ENCODE measurements around the gene SDK2.
A peak's percentile ranks its signal among the peaks of the same experiment; 100 is the strongest.

Gene SDK2, protein sequence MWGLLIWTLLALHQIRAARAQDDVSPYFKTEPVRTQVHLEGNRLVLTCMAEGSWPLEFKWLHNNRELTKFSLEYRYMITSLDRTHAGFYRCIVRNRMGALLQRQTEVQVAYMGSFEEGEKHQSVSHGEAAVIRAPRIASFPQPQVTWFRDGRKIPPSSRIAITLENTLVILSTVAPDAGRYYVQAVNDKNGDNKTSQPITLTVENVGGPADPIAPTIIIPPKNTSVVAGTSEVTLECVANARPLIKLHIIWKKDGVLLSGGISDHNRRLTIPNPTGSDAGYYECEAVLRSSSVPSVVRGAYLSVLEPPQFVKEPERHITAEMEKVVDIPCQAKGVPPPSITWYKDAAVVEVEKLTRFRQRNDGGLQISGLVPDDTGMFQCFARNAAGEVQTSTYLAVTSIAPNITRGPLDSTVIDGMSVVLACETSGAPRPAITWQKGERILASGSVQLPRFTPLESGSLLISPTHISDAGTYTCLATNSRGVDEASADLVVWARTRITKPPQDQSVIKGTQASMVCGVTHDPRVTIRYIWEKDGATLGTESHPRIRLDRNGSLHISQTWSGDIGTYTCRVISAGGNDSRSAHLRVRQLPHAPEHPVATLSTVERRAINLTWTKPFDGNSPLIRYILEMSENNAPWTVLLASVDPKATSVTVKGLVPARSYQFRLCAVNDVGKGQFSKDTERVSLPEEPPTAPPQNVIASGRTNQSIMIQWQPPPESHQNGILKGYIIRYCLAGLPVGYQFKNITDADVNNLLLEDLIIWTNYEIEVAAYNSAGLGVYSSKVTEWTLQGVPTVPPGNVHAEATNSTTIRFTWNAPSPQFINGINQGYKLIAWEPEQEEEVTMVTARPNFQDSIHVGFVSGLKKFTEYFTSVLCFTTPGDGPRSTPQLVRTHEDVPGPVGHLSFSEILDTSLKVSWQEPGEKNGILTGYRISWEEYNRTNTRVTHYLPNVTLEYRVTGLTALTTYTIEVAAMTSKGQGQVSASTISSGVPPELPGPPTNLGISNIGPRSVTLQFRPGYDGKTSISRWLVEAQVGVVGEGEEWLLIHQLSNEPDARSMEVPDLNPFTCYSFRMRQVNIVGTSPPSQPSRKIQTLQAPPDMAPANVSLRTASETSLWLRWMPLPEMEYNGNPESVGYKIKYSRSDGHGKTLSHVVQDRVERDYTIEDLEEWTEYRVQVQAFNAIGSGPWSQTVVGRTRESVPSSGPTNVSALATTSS (N-terminal part only)

DNA sequence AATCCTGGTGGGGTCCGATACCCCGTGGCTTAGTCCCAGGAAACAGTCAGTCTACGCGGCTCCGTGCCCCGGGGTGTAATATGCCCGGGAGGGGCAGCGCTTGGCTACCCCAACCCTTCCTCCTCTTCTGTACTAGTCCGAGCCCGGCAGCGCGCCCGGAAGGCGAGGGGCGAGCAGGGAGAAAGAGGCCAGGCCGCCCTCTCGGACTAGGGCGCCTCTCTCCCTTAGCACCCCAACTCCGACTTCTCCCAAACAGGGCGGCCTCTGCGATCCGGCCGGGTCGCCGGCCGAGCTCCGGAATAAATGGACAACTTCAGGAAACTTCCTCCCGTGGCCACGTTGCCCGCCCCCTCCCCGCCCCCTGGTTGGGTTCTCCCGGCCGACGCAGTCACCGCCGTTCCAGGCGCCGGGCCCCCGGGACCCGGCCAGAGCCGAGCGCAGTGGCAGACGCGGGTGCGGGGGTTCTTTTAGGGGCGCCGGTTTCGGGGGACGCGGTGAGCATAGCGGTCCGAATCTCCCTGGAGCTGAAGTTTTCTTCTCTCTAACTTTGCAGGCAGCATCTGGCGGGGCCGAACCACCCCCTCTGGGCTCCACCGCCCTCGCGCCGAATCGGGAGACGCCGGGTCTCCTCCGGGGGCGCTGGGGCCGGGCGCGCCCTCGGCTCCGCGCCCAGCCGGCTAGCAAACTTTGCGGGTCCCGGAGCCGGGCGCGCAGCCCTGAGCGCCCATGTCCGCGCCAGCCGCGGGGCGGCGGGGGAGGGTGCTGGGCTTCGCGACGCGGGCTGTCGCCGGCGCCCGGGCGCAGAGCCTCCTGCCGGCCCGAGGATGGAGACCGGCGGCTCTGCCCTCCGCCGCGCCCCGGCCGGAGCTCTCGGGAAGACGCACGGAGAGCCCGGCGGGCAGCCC lies at the start of gene SDK2:
Gene SDK2 (minus strand): TSS at position 301 of the 905 bp plus-strand sequence. CDS start 357 bp downstream, outside the sequence.
- DNase-seq = peak; percentile 15

DNA sequence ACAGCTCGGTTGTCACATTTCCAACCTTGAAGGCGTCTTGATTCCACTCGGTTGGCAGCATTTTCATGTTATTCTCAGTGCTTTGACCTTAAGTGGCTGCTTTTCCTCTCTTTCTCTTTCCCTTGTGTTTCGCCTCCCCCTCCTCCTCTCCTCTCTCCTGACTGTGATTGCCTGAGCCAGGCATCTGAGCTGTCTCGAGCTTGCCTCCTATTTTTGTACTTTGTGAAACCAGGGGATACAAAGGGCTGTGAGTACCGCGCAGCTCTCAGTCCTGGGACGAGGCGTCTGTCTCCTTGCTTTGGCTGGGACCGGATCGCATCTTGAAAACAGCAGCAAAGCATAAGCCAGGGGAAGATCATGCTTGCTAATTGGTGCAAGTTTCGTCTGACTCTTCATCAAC lies 48.8 kb upstream of the SDK2 start:
- no peak for DNase-seq

- no peak for DNase-seq
Measured at GRCh38 chr17:73691321-73691766, 47.1 kb upstream of the SDK2 start.

- DNase-seq = no peak
Measured at GRCh38 chr17:73690676-73691075, 46.4 kb upstream of the SDK2 start.

- no peak for DNase-seq
Measured at GRCh38 chr17:73689596-73690275, 45.5 kb upstream of the SDK2 start.

DNA sequence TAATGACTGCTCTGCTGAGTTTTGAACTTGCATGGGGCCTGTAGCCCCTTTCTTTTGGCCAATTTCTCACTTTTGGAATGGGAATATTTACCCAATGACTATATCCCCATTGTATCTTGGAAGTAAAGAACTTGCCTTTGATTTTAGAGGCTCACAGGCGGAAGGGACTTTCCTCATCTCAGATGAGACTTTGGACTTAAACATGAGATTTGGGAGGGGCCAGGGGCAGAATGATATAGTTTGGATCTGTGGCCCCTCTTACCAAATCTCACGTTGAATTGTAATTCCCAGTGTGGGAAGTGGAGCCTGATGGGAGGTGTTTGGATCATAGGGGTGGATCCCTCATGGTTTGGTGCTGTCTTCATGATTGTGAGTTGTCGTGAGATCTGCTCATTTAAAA lies 42.7 kb upstream of the SDK2 start:
- no peak for DNase-seq

DNA sequence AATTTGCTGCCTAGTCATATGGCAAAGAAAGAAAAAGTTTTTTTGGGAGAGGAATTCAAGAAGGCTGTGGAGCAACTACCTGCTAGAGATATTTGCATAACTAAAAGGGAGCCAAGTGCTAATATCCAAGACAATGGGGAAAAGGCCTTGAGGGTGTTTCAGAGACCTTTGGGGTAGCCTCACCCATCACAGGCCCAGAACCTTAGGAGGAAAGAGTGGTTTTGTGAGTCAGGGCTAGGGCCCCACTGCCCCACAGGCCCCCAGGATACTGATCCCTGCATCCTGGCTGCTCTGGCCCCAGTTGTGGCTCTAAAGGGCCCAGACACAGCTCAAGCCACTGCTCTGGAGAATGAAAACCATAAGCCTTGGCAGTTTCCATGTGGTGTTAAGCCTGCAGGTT lies 41.9 kb upstream of the SDK2 start:
- no peak for DNase-seq

DNA sequence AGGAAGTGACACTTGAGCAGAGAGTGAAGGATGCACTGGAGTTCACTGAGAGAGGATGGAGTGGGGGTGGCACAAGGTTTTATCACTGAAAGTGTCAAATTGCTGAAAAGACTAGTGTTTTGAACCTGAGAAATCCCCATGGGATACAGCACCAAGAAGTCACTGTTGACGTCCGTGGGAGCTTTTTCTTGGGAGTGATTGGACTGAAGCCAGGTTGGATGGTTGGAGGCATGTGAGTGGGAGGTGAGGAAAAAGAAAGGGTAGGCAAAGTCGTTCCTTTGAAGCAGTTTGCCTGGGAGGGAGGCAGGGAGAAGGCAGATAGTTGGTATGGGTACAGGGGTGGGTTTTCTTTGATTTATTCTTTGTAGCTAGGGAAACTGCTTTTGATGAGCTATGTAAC lies 39.9 kb upstream of the SDK2 start:
- DNase-seq = no peak

- DNase-seq = no peak
Measured at GRCh38 chr17:73683771-73684170, 39.5 kb upstream of the SDK2 start.

GRCh38 chr17:73681946-73682345 lies 37.7 kb upstream of the SDK2 start:
- no peak for DNase-seq

DNA sequence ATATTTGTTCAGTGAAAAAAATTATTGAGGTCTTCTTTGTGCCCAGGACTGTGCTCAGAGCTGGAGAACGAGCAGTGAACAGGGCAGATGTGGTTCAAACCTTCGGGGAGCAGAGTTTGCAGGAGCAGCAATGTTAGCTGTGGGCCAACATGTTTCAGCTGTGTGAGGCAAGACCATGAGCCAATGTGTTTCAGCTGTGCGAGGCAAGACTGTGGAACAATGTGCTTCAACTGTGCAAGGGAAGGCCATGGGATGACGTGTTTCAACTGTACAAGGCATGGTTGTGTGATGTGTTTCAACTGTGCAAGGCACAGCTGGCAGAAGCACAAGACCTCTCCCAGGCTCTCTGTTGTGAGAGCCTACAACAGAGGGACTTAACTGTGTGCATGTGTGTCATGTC lies 35.2 kb upstream of the SDK2 start:
- DNase-seq = no peak

- DNase-seq = no peak
Measured at GRCh38 chr17:73678999-73679398, 34.8 kb upstream of the SDK2 start.

DNA sequence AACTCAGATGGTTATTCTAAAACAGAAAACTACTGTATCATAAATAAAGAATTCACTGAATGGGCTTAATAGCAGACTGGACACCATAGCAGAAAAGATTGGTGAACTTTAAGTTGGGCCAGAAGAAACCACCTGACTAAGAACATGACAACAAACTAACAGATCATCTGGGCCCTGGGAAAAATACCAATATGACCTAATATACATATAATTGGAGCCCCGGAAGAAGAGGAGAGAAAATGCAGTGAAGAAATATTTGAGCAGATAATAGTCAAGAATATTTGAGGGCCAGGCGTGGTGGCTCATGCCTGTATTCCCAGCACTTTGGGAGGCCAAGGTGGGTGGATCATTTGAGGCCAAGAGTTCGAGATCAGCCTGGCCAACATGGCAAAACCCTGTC lies 25.5 kb upstream of the SDK2 start:
- DNase-seq = no peak

GRCh38 chr17:73667181-73667959 lies 23.1 kb upstream of the SDK2 start:
- no peak for DNase-seq

DNA sequence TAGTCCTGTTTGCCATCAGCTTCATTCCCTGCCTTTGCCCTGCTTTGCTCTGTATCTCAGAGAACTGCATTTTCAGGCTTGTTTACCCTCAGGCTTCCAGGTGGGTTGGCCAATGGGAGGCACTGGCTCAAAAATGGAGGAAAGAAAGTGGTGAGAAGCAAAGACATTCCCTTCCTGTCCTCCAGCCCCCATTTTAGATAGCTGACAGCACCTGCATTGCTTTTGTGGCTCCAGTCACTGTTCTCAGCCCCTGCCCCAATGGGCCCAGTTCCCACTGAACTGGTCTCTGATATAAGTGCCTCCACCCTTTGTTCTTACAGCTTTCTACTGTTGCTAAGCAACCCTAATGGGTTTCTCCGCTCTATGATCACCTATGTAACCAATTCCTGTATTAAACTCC lies 19.4 kb upstream of the SDK2 start:
- DNase-seq = no peak

DNA sequence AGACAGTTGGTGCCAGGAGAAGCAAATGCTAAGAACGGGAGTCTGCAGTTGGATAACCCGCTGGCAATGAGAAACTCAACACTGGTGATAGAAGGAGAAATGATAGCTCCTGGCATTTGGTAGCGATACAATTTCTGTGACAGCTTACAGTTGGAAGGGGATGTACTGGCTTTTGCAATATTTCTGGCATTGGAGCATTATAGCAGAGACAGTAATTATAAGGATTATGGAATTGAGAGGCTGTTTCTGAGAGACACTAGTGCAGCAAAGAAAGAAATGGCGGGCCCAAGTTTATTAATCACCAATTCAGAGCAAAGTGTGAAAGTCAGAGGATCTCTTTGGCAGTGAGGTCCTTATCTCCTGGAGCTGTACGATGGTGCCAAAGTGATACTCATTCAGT lies 16.1 kb upstream of the SDK2 start:
- no peak for DNase-seq

GRCh38 chr17:73658821-73659515 lies 14.7 kb upstream of the SDK2 start:
- DNase-seq = no peak

DNA sequence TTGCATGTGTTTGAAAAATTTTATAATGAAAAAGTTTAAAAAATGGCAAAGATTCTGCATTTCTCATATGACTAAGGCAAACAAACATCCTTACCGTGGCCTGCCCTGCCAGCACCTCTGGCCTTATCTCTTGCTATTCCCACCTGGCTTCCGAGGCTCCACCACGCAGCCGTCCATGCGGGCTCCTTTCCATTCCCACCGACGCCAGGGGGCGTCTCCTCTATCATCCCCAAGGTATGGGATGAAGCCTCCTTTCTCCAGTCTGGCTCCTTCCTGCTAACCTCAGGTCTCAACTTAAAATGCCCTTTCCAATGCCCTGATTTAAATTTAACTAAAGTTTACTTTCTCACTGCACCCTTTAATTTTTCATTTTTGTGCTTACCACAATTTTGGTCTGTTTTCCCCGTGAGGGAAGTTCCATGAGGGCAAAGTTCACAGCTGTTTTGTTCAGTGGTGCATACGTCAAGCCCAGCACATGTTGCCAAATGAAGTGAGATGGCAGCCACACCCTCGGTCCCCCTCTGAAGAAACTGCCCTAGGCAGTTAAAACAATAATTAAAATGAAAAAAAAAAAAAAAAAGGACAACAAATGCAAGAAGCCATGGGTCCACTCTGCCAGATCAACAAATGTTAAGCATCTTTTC lies 13.3 kb upstream of the SDK2 start:
- peak; percentile 24 for DNase-seq

DNA sequence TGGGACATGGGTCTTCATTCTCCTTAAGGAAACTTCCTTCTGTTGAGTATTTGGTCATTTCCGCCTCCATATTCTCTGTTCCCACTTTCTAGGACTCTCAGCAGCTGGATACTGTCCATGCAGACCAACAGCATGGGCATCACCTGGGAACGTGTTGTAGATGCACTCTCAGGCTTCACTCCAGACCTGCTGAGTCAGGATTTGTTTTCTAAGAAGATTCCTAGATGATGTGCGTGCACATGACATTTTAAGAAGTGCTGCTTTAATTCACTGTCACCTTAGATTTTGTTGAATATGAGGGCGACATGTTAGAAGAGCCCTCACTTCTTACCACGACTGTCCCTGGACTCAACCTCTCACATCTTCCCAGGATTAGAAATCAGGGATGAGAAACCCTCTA lies 10.0 kb upstream of the SDK2 start:
- DNase-seq = no peak

- no peak for DNase-seq
Measured at GRCh38 chr17:73653810-73654209, 9.6 kb upstream of the SDK2 start.
